GM10248 (cell line): Measurements from ENCODE around the gene CARMIL1.

Experiments used
- CTCF ChIA-PET: fragments of 300-600 bp; sonication (Branson Sonifier 250); formaldehyde crosslinking; extraction: SDS; loops from one replicate; lab custom pipeline; 2021; ENCODE audit warnings: antibody characterized with exemption; lab: Yijun Ruan, JAX
- POLR2A ChIA-PET: fragments of 350-650 bp; sonication (Branson Sonifier 250); formaldehyde crosslinking; extraction: SDS; loops from one replicate; lab custom pipeline; 2020; ENCODE audit warnings: antibody characterized with exemption; lab: Yijun Ruan, JAX
- DNase-seq: peaks from one replicate; pipeline ENCODE4 v3.0.0; 2012; ENCODE audit errors: extremely low spot score
- CTCF ChIP-seq: IDR thresholded peaks from 2 replicates; pipeline ENCODE4 v1.5.1; 2012; ENCODE audit warnings: mild to moderate bottlenecking, low read depth; ENCODE audit errors: extremely low read depth, missing control alignments, control extremely low read depth

CARMIL1 gene

GRCh38 chr6:25309886-25310285 is 30.7 kb downstream of the CARMIL1 start:
- CTCF ChIA-PET, result interaction anchor here (1.3 kb wide), 1 partner anchor 11 kb away, joined by 3 read pairs; no protein-coding TSS in a partner anchor
- POLR2A ChIA-PET, result no interaction called here
- no peak for TF ChIP-seq CTCF
- DNase-seq, result no peak

GRCh38 chr6:25311331-25311840 is 32.2 kb downstream of the CARMIL1 start:
- TF ChIP-seq CTCF, result no peak
- DNase-seq, result no peak
- POLR2A ChIA-PET, result no interaction called here
- CTCF ChIA-PET, result interaction anchor here (0.9 to 1.6 kb wide), 3 partner anchors 9 to 18 kb away, joined by 3 to 6 read pairs (median 4); no protein-coding TSS in a partner anchor

GRCh38 chr6:25312034-25312620 is 33.0 kb downstream of the CARMIL1 start:
- CTCF ChIA-PET, result interaction anchor here (1.6 kb wide), 1 partner anchor 17 kb away, joined by 6 read pairs; no protein-coding TSS in a partner anchor
- no peak for DNase-seq
- POLR2A ChIA-PET, result no interaction called here
- no peak for TF ChIP-seq CTCF

- TF ChIP-seq CTCF, result no peak
- CTCF ChIA-PET, result interaction anchor here (0.9 to 1.1 kb wide), 2 partner anchors 12 to 63 kb away, joined by 3 read pairs; no protein-coding TSS in a partner anchor
- no peak for DNase-seq
- POLR2A ChIA-PET, result no interaction called here
Measured at GRCh38 chr6:25312703-25313102, 33.5 kb downstream of the CARMIL1 start.

- no peak for TF ChIP-seq CTCF
- ChIA-PET CTCF (interaction anchor here (1.0 to 1.6 kb wide), 3 partner anchors 21 to 158 kb away, joined by 3 read pairs; no protein-coding TSS in a partner anchor), POLR2A (no interaction called here)
- DNase-seq, result no peak
Measured at GRCh38 chr6:25314509-25315175, 35.5 kb downstream of the CARMIL1 start.

GRCh38 chr6:25315194-25316177 is 36.3 kb downstream of the CARMIL1 start:
- POLR2A ChIA-PET, result no interaction called here
- no peak for DNase-seq
- CTCF ChIA-PET, result interaction anchor here (1.4 to 1.6 kb wide), 3 partner anchors 17 to 157 kb away, joined by 3 to 4 read pairs (median 3); no protein-coding TSS in a partner anchor

More at GRCh38 chr6:25315194-25316177, 36.3 kb downstream of the CARMIL1 start:
- no peak for TF ChIP-seq CTCF
